Activated CD4-positive, alpha-beta T cell treated with anti-CD3 and anti-CD28 coated beads for 4 hours (primary cell): ENCODE measurements around the gene CHPF2.

ENCODE experiments used
- DNase-seq, 2 donors: peaks; one replicate each; pipeline ENCODE4 v3.0.0-alpha.2; 2020

CHPF2 gene

DNA sequence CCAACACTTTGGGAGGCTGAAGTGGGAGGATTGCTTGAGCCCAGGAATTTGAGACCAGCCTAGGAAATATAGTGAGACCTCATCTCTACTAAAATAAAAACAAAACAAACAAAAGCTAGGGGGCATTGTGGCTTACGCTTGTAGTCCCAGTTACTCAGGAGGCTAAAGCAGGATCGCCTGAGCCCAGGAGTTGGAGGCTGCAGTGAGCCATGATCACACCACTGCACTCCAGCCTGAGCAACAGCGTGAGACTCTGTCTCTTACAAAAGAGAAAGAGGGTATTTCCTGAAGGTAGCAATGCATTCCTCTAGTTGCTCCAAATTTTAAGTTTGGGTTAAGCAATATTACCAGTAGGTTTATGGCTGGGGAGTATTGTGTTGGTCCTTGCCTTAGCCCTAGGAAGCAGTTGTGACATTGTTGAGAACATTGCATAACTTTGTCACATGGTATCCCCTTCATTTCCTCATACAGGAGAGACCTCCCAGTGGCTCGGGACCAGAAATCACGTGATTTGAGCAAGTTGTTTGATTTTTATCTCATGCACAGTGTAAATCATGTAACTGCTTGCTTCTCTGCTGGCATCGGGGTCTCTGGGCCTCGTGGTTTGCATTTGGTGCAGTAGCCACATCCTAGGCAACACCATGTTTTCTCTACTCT lies 39.5 kb downstream of the CHPF2 start:
- DNase-seq = no peak

DNA sequence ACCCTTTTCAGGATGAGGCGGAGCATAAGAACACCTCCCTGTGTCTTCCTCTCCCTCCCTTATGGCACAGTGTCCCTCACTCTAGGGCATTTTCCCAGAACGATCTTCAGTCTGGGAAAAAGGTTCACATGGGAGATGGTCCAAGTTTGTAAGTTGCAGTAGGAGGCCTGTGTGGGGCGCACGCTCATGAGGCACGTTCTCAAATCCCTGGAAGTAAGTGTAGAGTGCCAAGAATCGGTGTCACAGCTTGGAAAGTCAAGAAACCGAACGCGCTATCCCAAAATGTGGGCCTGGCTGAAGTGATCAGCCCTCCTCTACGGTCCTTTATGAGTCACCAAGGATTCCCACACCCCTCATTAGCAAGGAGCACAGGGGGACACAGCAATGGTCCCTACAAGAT lies 40.1 kb downstream of the CHPF2 start:
- DNase-seq = no peak

DNA sequence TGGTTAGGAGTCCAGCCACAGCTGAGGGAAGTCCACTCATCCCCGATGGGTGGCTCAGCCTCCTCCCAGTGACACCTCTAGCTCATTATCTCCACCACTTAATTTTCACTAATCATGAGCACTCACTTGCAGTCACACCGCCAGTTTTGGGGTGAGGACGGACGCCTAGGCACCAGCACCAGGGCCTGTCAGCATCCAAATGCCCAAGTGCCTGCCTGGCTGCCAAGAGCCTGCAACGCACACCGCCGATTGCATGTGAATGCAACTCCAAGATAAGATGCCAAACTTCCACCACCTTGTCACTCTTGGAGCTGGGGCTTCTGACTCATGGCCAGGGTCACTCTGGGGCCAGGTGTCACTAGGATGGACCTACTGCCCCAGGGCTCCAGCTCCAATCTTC lies 40.6 kb downstream of the CHPF2 start:
- no peak for DNase-seq

DNA sequence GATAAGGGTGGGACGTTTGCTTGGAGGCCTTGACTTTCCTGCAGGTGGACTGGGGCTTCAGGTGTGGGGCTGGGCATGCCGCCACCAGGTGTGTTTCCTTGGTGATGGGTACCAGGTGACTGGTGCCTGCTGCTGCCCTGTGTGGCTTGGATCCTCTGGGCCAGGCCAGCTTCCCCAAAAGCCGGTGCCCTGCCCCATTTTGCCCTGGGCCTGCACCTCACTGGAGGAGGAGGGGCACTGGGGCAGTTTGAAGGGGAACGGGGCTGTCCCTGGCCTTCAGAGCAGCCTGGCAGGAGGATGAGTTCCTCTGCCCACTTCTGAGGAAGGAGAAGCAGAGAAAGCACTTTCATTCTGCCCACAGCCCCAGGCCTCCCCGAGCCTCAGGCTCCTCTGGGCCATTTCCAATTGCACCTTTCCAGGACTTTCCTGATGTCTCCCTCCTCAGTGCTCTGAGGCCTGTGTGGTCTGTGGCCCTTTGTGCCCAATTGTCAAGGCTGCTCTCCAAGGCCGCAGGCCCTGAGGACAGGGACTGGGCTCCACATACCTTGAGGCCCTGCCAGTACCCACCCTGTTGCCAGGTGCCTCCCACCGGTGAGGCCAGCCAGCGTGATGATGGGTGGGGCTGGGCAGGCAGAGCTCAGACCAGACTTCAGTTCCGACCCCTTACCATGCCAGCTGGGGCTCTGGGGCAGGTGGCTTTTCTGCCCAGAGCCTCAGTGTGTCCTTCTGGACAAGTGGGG lies 41.5 kb downstream of the CHPF2 start:
- DNase-seq = no peak

DNA sequence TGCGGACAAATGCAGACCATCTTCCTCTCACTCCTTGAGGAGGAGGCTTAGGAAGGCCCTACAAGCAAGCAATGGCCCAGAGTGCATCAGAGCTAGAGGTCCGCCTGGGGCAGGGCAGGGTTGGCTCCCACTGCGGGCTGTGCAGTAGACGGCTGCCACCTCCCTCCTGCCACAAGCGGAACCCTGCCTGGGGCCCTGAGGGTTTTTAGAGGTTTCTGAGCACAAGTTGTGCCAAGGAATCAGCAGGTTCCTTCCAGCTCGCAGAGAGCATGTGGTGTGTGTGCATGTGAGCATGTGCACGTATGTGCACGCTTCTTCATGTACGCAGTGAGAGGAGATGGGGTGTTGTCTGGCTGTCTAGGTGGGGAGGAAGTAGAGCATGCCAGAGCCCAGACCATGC lies 42.1 kb downstream of the CHPF2 start:
- no peak for DNase-seq

DNA sequence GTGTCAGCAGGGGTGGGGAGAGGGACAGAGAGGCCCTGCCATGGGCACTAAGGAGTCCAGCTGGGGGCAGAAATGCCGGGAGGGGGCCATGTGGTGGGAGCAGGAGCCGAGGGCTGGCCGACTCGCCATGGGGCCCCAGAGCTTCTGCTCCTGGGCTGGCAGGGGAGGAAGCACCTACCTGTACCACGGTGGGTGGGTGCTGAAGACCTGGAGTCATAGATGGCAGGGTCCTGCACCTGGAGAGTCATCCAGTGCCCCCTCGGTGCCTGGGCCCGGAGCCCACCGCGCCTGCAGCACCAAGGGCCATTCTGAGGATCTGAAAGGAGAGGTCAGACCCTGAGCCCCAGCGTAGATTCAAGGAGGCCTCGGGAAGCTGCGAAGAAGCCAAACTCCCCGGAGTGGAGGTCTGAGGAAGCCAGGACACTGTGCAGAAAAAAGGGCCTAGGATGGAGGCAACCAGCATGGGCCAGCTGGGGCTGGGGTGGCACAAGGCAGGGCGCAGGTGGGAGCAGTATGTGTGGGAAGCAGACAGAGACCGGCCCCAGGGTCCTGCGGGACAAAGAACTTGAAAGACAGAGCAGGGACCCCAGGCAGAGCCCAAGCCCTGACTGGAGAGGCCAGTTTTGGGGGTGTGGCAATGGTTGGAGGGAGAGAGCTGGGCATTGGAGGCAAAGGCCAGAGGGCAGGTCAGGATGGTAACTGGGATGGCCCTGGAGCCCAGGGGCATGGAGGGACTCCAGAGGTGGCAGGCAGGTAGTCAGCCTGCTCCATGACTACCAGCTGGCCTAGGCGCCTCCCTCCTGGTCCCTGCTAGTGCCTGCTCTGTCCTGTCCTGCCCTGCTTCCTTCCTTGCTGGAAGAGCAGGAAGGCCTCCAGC lies 42.9 kb downstream of the CHPF2 start:
- no peak for DNase-seq

DNA sequence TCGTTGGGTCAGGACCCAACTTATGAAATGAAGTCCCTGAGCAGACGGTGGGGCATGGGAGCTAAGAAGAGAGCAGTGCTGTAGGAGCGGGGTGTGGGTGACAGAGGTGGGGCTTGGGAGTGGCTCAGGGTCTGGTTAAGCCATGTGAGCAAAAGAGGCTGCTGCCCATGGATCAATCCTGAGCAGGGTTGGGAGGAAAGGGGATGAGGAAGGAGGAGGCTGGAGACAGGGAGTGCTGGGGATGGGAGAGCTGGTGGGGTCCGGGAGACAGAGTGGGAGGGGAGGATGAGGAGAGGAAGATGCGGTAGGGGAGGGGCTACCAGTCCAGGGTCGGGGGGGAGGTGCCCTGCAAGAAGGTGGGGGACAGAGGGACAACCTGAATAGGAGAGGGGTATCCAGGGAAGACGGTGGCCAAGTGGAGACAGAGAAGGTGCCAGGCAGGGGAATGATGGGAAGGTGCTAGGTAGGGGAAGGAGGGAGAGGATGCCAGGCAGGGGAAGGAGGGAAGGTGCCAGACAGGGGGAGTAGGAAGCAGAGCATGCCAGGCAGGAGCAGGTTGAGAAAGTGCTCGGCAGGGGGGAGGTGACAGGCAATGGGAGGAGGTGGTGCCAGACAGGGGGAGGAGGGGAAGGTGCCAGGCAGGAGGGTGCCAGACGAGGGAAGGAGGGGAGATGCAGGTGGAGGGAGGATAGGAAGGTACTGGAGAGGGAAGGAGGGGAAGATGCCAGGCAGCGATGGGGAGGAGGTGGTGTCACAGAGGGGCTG lies 43.7 kb downstream of the CHPF2 start:
- no peak for DNase-seq

DNA sequence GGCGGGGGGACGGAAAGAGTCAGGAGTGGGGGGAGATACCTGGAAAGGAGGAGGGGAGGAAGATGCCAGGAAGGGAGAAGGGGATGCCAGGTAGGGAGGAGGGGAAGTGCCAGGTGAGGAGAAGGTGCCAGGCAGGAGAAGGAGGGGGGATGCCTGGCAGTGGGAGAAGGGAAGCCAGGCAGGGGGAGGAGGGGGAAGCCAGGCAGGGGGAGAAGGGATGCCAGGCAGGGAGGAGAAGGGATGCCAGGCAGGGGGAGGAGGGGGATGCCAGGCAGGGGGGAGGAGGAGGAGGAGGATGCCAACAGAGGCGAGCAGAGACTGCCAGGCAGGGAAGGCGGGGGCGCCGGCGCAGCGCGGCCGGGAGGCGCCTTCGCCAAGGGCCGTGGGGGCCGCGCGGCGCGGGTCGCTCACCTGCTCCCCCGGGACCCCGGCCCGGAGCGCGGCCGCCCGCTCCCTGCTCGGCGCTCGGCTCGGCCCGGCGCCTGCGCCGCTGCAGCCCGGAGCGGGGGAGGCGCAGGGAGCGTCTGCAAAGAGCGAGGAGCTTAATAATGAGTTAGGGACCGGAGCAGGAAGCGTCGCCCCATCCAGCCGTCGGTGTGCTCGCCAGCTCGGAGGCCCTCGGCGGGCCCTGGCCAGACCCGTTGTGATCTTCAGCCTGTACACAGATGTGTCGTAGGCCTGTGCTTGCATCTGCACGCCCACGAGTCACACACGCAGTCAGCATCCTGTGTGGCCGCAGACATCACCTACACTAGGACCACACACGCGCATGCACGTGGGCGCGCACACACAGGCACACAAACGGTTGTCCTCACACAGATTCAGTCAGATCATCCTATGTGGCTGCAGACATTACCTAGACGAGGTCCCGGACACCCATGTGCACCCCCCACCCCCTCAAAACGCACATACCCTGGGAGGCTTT lies 44.6 kb downstream of the CHPF2 start:
- DNase-seq = peak; percentile 46 to 51

DNA sequence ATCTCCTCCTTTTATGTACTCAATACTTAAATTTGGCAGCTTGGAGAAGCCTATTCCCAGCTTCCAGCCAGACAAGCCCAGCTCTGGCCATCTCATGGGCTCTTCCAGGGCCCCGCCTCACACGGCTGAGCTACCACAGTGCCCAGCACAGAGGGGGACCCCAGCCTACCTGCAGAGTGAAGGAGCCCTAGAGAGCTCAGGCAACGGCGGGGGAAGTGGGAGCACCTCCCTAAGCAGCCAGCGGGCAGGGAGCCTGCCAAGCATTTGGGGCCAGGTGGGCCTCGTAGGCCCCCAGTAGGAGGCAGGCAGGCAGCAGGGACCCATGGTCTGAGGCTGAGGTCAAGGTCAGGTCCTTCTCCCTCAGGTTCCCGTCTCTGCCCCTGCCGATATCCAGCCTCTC lies 45.3 kb downstream of the CHPF2 start:
- no peak for DNase-seq

DNA sequence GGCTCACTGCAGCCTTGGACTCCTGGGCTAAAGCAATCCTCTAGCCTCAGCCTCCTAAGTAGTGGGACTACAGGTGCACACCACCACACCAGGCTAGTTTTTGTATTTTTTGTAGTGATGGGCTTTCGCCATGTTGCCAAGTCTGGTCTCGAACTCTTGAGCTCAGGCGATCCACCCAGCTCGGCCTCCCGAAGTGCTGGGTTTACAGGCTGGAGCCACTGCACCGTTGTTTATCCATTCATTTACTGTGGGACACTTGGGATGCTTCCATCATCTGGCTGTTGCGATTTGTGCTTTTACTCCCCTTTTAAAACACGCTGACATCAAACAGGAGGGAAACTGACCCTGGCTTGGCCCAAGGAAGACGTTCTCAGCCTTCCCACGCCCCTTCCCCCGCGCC lies 46.7 kb downstream of the CHPF2 start:
- no peak for DNase-seq

DNA sequence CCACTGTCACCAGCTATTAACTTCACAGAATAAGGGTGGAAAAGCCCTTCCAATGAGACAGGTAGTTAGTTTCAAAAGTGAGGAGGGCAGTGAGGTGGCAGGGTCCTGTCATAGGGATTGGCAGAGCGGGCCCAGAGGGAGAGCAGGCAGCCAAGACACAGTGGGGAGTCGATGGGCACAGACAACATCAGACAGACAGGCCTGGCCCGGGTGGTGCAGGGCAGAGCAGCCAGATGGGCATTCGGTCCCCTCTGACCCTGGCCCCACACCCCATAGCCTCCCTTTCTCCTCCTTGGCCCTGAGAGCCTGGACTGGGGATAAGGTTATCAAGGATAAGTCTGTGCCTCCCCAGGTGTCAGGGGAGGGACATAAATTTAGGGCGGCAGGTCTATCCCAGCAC lies 47.6 kb downstream of the CHPF2 start:
- no peak for DNase-seq

DNA sequence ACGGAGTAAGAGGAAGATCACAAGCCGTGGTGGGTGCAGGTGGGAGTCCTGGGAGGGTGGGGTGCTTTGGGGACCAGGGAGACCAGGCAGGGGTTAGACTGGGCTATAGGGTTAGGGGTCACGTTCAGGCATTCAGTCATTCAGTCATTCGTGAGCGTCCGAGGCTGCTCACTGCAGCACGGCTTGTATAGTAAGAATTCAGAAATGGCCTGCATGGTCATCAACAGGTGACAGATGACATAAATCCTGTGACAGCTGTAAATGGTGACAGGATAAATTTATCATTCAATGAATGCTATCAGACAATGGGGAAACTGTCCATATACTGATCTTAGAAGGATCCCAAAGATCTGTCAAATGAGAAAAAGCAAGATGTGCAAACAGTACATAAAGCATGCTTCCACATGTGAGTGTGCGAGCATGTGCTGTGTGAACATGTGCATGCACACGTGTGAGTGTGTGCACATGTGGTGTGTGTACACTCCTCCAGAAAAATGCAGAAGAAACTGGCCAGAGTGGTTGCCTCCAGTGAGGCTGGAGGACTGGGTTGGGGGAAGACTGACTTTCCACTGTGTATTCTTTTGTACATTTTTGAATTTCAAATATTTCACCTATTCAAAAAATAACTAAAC lies 48.2 kb downstream of the CHPF2 start:
- DNase-seq = no peak

DNA sequence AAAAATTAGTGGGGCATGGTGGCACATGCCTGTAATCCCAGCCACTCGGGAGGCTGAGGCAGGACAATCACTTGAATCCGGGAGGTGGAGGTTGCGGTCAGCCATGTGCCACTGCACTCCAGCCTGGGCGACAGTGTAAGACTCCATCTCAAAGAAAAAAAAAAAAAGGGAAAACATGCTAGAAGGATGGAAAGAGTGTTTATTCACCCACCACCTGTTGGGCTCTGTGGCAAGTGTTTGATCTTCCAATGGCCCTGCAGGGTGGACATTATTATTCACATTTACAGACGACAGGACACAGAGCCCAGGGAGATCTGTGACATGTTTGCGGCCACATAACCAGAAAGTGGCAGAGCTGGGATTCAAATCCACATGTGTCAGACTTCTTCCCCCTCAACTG lies 49.4 kb downstream of the CHPF2 start:
- DNase-seq = no peak

DNA sequence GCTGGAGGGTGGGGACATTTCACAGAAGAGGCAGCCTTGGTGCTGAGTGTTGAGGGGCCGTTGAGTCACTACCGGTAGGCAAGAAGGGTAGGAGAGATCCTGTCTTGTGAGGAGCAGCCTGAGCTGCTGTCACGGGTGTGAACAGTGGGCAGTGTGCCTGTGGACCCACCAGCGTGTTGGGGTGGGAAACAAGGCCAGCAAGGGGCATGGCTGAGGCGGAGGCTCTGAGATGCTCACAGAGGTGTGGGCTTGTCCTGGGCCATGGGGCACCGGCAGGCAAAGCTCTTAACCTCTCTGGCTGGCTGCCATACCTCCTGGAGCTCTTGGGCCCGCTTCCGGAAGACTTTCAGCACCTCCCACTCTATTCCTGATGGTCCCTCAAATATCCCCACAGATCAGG lies 49.8 kb downstream of the CHPF2 start:
- DNase-seq = no peak

DNA sequence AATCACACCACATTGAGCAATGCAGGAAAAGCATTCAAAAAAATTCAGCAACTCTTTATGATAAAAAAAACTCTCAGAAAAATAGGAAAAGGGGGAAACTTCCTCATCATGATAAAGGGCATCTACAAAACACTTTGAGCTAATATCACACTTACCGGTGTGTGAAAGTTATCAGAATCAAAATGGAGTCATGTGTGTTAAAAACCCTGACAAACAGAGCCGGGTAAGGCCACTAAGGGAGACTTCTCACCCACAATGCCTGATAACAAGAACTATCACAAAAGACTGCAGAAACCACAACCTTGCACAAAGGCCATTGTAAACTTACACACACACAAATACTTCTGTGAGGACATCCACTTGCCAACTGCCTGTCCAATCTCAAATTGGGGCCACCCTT lies 51.0 kb downstream of the CHPF2 start:
- DNase-seq = no peak

DNA sequence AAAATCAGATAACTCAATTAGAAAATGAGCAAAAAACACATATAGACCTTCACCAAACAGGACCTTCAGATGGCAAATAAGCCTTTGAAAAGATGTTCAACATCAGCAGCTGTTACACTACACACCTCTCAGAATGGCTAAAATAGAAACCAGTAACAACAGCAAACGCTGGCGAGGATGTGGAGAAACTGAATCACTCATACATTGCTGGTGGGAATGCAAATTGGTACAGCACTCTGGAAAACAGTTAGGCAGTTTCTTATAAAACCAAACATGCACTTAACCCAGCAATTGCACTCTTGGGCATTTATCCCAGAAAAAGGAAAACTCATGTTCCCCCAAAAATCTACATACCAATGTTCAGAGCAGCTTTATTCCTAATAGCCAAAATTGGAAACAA lies 53.9 kb downstream of the CHPF2 start:
- DNase-seq = no peak
